Stimulated activated naive CD8-positive, alpha-beta T cell treated with anti-CD3 and anti-CD28 coated beads, Interleukin-15, amount 100 ng/mL, for 72 hours (primary cell): ENCODE results near the gene CCDC178.

Experiments used
- ATAC-seq: fragments of 150-1000 bp; cut with Tn5 transposase; 2 replicates; pipeline ENCODE4 v1.10.0; 2021; ENCODE audit warnings: mild to moderate bottlenecking, moderate library complexity
- DNase-seq, 2 donors: peaks; one replicate each; pipeline ENCODE4 v3.0.0; 2021 to 2022
- H3K27ac Mint-ChIP-seq, 2 donors: one replicate each; pipeline ENCODE4 v1.8.0; 2022; ENCODE audit warnings: mild to moderate bottlenecking in 2 of 2, mixed read lengths in 2 of 2, moderate library complexity in 2 of 2
- H3K27me3 Mint-ChIP-seq: one replicate; pipeline ENCODE4 v1.8.0; 2022; ENCODE audit warnings: mixed read lengths
- H3K4me1 Mint-ChIP-seq: one replicate; pipeline ENCODE4 v1.8.0; 2022; ENCODE audit warnings: mild to moderate bottlenecking, mixed read lengths
- H3K4me3 Mint-ChIP-seq, 2 donors: one replicate each; pipeline ENCODE4 v1.8.0; 2022; ENCODE audit warnings: mild to moderate bottlenecking in 2 of 2, mixed read lengths in 2 of 2, moderate library complexity in 1 of 2
- H3K9me3 Mint-ChIP-seq, 2 donors: one replicate each; pipeline ENCODE4 v1.8.0; 2022; ENCODE audit warnings: mixed read lengths in 2 of 2

The CCDC178 gene

GRCh38 chr18:33304277-33304676, 136.2 kb downstream of the CCDC178 start:
- H3K4me1 Mint-ChIP-seq, result no peaks in the 10 kb centered on the region

DNA sequence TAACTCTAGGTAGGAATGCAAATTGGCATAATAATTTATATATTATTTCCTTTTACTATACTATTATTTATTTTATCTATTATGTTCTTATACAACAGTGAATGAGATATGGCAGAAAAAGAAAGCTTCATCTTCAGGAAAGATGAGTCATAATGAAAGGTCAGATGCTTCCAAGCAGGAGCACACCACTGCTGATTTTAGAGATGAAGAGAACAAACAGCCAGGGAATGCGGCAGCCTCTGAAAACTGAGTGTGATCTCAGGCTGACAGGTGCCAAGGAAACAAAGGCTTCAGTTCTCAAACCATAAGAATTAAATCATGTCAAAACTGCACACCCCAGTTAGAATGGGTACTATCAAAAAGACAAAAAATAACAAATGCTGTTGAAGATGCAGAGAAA, 149.0 kb downstream of the CCDC178 start:
- no peak overlapping the region for H3K4me3 Mint-ChIP-seq
- ATAC-seq, result no peak
- H3K27me3 Mint-ChIP-seq, result no peaks in the 10 kb centered on the region
- H3K27ac Mint-ChIP-seq, result no peak overlapping the region
- DNase-seq, result no peak
- H3K4me1 Mint-ChIP-seq, result no peaks in the 10 kb centered on the region
- H3K9me3 Mint-ChIP-seq, result peaks cover 6 to 12% of the 10 kb centered on the region in 2 donors

More at GRCh38 chr18:33304277-33304676, 136.2 kb downstream of the CCDC178 start:
- ATAC-seq (no peak), DNase-seq (no peak)
- Mint-ChIP-seq H3K27ac (no peak overlapping the region), H3K9me3 (peaks cover 20 to 29% of the 10 kb centered on the region in 2 donors), H3K4me3 (no peak overlapping the region), H3K27me3 (no peaks in the 10 kb centered on the region)

DNA sequence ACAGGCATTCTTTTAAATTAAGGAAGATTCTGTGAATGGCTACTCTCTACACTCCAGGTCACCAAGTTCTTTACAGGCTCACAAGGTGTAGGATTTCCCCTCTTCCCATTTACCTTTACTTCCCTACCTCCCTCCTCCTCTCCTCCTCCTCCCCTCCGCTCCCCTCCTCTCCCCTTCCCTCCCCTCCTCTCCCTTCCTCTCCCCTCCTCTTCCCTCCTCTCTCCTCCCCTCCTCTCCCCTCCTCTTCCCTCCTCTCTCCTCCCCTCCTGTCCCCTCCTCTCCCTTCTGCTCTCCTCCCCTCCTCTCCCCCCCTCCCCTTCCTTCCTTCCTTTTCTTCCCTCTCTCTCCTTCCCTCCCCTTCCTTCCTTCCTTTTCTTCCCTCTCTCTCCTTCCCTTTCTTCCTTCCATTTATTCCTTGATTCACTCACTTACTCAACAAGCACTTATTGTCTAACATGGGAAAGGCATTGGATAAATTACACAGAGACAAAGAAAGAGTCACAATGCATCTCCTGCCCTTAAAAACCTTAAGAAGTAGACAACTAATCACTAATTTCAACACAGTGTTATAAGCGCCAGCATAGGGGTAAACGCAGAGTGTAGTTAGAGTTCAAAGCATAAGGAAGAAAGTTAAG, 152.3 kb downstream of the CCDC178 start:
- Mint-ChIP-seq H3K9me3 (peaks cover 6 to 16% of the 10 kb centered on the region in 2 donors), H3K4me1 (no peaks in the 10 kb centered on the region), H3K27ac (no peak overlapping the region), H3K4me3 (no peak overlapping the region), H3K27me3 (no peaks in the 10 kb centered on the region)
- DNase-seq (no peak), ATAC-seq (no peak)

GRCh38 chr18:33282709-33283333, 157.7 kb downstream of the CCDC178 start:
- DNase-seq (no peak), ATAC-seq (peak; percentile 28)
- H3K4me3 Mint-ChIP-seq, result no peak overlapping the region
- H3K27ac Mint-ChIP-seq, result no peak overlapping the region
- no peaks in the 10 kb centered on the region for H3K4me1 Mint-ChIP-seq
- peaks cover 4 to 8% of the 10 kb centered on the region in 2 donors for H3K9me3 Mint-ChIP-seq
- H3K27me3 Mint-ChIP-seq, result no peaks in the 10 kb centered on the region

DNA sequence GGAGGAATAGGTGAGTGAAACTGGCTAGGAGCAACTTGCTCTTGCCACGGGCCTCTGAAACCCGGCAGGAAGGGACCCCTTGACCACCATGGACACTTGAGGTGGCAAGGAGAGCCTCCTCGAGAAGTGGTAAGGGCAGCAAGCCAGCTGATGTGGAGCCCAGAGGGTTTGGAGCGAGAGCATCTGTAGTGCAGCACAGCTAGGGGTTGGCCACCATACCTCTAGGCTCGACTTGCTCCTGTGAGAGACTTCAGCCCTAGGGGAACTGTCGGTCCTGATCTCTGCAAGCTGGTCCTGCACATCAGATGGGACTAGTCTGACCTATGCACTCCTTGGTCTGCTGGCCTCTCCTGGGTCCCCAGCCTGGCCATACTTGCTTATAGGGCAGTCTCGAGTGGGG, 158.4 kb downstream of the CCDC178 start:
- Mint-ChIP-seq H3K9me3 (peaks cover 4 to 12% of the 10 kb centered on the region in 2 donors), H3K27me3 (no peaks in the 10 kb centered on the region), H3K27ac (no peak overlapping the region), H3K4me3 (no peak overlapping the region), H3K4me1 (no peaks in the 10 kb centered on the region)
- no peak for DNase-seq
- no peak for ATAC-seq

- H3K27ac Mint-ChIP-seq, result no peak overlapping the region
- no peaks in the 10 kb centered on the region for H3K4me1 Mint-ChIP-seq
- ATAC-seq (no peak), DNase-seq (no peak)
- H3K4me3 Mint-ChIP-seq, result no peak overlapping the region
- peaks cover 0 to 12% of the 10 kb centered on the region in 2 donors for H3K9me3 Mint-ChIP-seq
- H3K27me3 Mint-ChIP-seq, result no peaks in the 10 kb centered on the region
Observed at GRCh38 chr18:33277431-33277830, 163.1 kb downstream of the CCDC178 start.

GRCh38 chr18:33275843-33276242, 164.7 kb downstream of the CCDC178 start:
- H3K9me3 Mint-ChIP-seq, result peaks cover 5 to 10% of the 10 kb centered on the region in 2 donors
- H3K27ac Mint-ChIP-seq, result no peak overlapping the region
- no peak for DNase-seq
- ATAC-seq, result no peak
- H3K27me3 Mint-ChIP-seq, result no peaks in the 10 kb centered on the region
- no peaks in the 10 kb centered on the region for H3K4me1 Mint-ChIP-seq
- H3K4me3 Mint-ChIP-seq, result no peak overlapping the region

DNA sequence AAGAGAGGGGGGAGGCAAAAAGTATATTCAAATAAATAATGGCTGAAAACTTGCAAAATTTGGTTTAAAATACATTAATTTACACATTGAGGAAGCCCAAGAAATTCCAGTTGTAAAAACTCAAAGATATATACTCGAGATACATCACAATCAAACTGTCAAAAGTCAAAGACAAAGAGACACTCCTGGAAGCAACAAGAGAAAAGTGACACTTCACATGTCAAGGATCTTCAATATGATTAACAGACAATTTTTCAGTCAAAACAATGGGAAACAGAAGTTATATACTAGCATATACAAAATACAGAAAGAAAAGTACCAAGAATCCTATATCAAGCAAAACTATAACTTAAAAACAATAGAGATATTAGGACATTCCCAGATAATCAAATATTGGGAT, 170.2 kb downstream of the CCDC178 start:
- H3K4me3 Mint-ChIP-seq, result no peak overlapping the region
- H3K27ac Mint-ChIP-seq, result no peak overlapping the region
- ATAC-seq, result no peak
- no peak for DNase-seq
- no peaks in the 10 kb centered on the region for H3K27me3 Mint-ChIP-seq
- H3K9me3 Mint-ChIP-seq, result peaks cover 5% of the 10 kb centered on the region in 2 donors
- H3K4me1 Mint-ChIP-seq, result no peaks in the 10 kb centered on the region

- no peak for DNase-seq
Observed at GRCh38 chr18:33269223-33269622, 171.3 kb downstream of the CCDC178 start.

DNA sequence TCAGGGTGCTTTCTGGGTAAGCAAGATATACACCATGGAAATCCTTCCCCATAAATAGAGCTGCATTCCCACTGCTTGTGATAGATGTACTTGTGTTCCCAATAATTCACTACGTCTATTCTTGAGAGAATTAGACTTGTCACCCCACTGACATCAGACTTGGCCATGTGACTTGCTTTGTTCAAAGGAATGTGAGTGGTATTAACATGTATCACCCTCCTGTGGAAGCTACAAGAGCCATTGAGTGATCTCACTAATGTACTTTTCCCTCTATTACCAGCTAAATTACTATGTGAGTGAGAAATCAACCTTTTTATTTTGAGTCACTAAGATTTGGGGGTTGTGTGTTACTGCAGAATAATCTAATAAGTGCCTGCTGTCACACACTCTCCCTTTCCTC, 176.0 kb downstream of the CCDC178 start:
- H3K9me3 Mint-ChIP-seq, result peaks cover 0 to 5% of the 10 kb centered on the region in 2 donors
- no peaks in the 10 kb centered on the region for H3K4me1 Mint-ChIP-seq
- no peak for ATAC-seq
- no peak overlapping the region for H3K4me3 Mint-ChIP-seq
- no peak overlapping the region for H3K27ac Mint-ChIP-seq
- DNase-seq, result no peak
- no peaks in the 10 kb centered on the region for H3K27me3 Mint-ChIP-seq

More at GRCh38 chr18:33269223-33269622, 171.3 kb downstream of the CCDC178 start:
- Mint-ChIP-seq H3K4me1 (no peaks in the 10 kb centered on the region), H3K9me3 (peaks cover 5% of the 10 kb centered on the region in 2 donors), H3K27me3 (no peaks in the 10 kb centered on the region), H3K4me3 (no peak overlapping the region), H3K27ac (no peak overlapping the region)
- no peak for ATAC-seq

DNA sequence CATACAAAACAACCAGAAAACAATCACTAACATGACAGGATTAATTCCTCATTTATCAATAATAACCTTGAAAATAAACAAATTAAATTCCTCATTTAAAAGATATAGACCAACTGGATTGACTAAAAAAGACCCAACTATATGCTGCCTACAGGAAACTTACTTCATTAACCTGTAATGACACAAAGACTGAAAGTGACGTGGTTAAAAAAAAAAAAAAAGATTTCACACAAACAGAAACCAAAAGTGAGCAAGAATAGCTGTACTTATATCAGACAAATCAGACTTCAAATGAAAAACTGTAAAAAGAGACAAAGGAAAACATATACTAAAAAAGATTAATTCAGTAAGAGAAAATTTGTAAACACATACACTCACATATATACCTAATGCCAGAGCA, 201.2 kb downstream of the CCDC178 start:
- ATAC-seq (no peak), DNase-seq (no peak)
- no peak overlapping the region for H3K4me3 Mint-ChIP-seq
- no peak overlapping the region for H3K27ac Mint-ChIP-seq
- no peaks in the 10 kb centered on the region for H3K4me1 Mint-ChIP-seq
- peaks cover 13 to 20% of the 10 kb centered on the region in 2 donors for H3K9me3 Mint-ChIP-seq
- H3K27me3 Mint-ChIP-seq, result no peaks in the 10 kb centered on the region

DNA sequence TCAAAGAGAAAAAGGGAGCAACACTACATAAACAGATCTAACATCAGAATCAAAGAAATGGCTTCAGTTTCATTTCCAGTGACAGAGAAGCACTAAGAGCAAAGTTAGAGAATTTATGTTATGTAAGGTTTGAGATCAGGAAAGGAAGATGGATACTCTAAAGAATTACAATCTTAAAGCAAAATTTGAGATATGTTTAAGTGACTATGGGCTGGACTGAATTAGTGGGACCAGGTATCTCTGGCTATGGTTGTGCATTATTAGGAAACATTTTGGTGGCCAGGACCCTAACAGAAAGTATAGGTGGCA, 208.2 kb downstream of the CCDC178 start:
- H3K27ac Mint-ChIP-seq, result no peak overlapping the region

DNA sequence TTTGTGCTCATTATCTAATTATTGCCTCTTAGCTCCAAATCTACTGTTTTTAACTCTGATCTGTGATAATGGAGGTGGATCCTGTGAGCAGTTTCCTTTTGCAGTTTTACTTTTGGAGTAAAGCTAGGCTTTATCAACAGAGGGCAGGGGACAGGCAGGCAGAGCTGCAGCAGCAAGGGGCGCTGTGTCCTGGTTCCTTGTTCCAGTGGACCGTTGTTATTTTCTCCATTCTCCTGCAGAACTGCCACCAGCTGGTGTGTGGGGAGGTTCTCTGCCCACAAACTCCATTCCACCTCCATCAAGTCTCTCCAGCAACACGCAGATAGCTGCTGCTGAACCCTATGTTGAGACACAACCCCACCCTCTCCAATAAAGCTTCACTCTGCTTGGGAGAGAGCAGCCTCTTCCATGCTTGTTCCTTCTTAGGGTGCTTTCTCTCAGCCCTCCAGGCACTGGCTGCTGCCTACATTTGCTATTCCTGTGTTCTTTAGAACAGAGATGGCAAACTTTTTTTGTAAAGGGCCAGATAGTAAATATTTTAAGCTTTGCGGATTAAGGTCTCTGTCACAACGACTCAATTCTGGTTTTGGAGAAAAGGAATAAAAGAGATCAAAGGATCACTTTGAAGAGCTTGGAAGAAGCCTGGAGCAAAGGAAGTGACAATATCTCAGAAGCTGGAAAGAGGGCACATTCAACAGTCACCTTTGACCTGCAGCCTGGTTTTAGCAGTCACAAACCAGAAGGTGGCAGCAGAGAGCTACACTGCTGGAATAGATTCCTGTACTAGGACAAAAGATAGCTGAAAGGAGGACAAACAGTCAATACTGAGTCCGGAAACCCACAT, 208.8 kb downstream of the CCDC178 start:
- ATAC-seq (peak; percentile 58), DNase-seq (peak; percentile 42 to 50)
- Mint-ChIP-seq H3K4me1 (no peaks in the 10 kb centered on the region), H3K4me3 (no peak overlapping the region), H3K9me3 (no peaks in the 10 kb centered on the region), H3K27ac (no peak overlapping the region), H3K27me3 (no peaks in the 10 kb centered on the region)

More for the DNA sequence above, 208.2 kb downstream of the CCDC178 start:
- DNase-seq (no peak), ATAC-seq (no peak)
- H3K4me1 Mint-ChIP-seq, result no peaks in the 10 kb centered on the region
- no peak overlapping the region for H3K4me3 Mint-ChIP-seq
- H3K27me3 Mint-ChIP-seq, result no peaks in the 10 kb centered on the region
- no peaks in the 10 kb centered on the region for H3K9me3 Mint-ChIP-seq

GRCh38 chr18:33212363-33212762, 228.2 kb downstream of the CCDC178 start:
- no peaks in the 10 kb centered on the region for H3K27me3 Mint-ChIP-seq
- no peak for DNase-seq
- H3K4me1 Mint-ChIP-seq, result no peaks in the 10 kb centered on the region
- ATAC-seq, result no peak
- no peak overlapping the region for H3K4me3 Mint-ChIP-seq
- H3K27ac Mint-ChIP-seq, result no peak overlapping the region
- no peaks in the 10 kb centered on the region for H3K9me3 Mint-ChIP-seq

DNA sequence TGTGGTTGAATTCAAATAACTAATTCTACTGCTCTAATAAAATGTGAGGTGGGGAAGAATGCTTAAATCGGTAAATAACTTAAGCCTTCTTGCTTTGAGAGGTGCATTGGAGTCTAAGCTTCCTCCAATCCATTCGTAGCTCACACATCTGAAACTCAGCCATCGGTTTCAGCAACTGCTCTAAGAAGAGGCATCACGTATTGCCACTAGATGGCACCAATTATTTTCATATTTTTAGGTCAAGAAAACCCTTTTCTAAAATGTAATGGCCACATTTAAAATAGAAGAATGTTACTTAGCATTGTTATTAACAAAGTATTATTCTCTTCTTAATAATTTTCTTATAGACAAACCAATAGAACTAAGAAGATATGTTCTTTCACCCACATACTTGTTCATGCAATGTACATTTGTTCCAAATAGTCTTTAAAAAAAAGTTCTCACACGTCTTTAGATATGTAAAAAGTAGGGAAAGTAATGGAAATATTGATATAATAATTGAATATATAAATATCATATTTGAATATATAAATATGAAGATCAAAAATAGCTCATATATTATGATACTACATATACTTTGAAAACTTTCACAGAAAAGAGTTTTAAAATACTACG, 229.8 kb downstream of the CCDC178 start:
- Mint-ChIP-seq H3K27ac (no peak overlapping the region), H3K4me3 (no peak overlapping the region), H3K4me1 (no peaks in the 10 kb centered on the region), H3K9me3 (no peaks in the 10 kb centered on the region), H3K27me3 (no peaks in the 10 kb centered on the region)
- no peak for DNase-seq
- ATAC-seq, result no peak

GRCh38 chr18:33205777-33206176, 234.7 kb downstream of the CCDC178 start:
- H3K4me1 Mint-ChIP-seq, result no peaks in the 10 kb centered on the region
- H3K4me3 Mint-ChIP-seq, result no peak overlapping the region
- ATAC-seq (no peak), DNase-seq (no peak)
- H3K27me3 Mint-ChIP-seq, result no peaks in the 10 kb centered on the region
- H3K27ac Mint-ChIP-seq, result no peak overlapping the region
- no peaks in the 10 kb centered on the region for H3K9me3 Mint-ChIP-seq
